GM19351 (cell line): Measurements from ENCODE around the gene JCAD.
"Not testable (repeated sequence)": the region's sequence is repeated elsewhere in the genome, so short reads cannot be mapped to it uniquely, and the experiment has no call there.

ENCODE experiments used
- ATAC-seq: cut with Tn5 transposase; IDR thresholded peaks from one replicate; pipeline ENCODE4 v1.9.1; 2021; ENCODE audit warnings: mild to moderate bottlenecking, moderate library complexity; ENCODE audit not compliant: unreplicated experiment

Gene JCAD

GRCh38 chr10:29998142-29998808 lies 61.1 kb downstream of the JCAD start:
- peak; percentile 90 for ATAC-seq

- no peak for ATAC-seq
Observed at GRCh38 chr10:29994811-29995210, 64.6 kb downstream of the JCAD start.

GRCh38 chr10:29993319-29993915 lies 66.0 kb downstream of the JCAD start:
- no peak for ATAC-seq

GRCh38 chr10:29992914-29993313 lies 66.5 kb downstream of the JCAD start:
- no peak for ATAC-seq

GRCh38 chr10:29991382-29991781 lies 68.0 kb downstream of the JCAD start:
- ATAC-seq = no peak

- no peak for ATAC-seq
Observed at GRCh38 chr10:29987471-29987870, 71.9 kb downstream of the JCAD start.

- ATAC-seq = no peak
Observed at GRCh38 chr10:29982997-29983648, 76.3 kb downstream of the JCAD start.

GRCh38 chr10:29981510-29981909 lies 77.9 kb downstream of the JCAD start:
- no peak for ATAC-seq

GRCh38 chr10:29980084-29980483 lies 79.3 kb downstream of the JCAD start:
- ATAC-seq = no peak

- ATAC-seq = not testable (repeated sequence)
Observed at GRCh38 chr10:29979421-29979779, 80.0 kb downstream of the JCAD start.

- ATAC-seq = no peak
Observed at GRCh38 chr10:29977171-29977570, 82.2 kb downstream of the JCAD start.

- ATAC-seq = no peak
Observed at GRCh38 chr10:29976134-29976533, 83.3 kb downstream of the JCAD start.

- no peak for ATAC-seq
Observed at GRCh38 chr10:29974773-29975172, 84.6 kb downstream of the JCAD start.

GRCh38 chr10:29973921-29974320 lies 85.5 kb downstream of the JCAD start:
- ATAC-seq = no peak

GRCh38 chr10:29970576-29970975 lies 88.8 kb downstream of the JCAD start:
- ATAC-seq = no peak

GRCh38 chr10:29970012-29970396 lies 89.4 kb downstream of the JCAD start:
- ATAC-seq = no peak

- no peak for ATAC-seq
Observed at GRCh38 chr10:29969255-29970011, 90.0 kb downstream of the JCAD start.

GRCh38 chr10:29968585-29968984 lies 90.8 kb downstream of the JCAD start:
- no peak for ATAC-seq

GRCh38 chr10:29966269-29966668 lies 93.1 kb downstream of the JCAD start:
- no peak for ATAC-seq
